ENCODE data around the gene UBAC1. TPM values are rescaled to one million over a fixed set of nuclear protein-coding genes. Genes with fewer than 3 reads are reported as not detected.
A peak's percentile ranks its signal among the peaks of the same experiment; 100 is the strongest.

The UBAC1 gene
- total and polyA plus RNA-seq, 11 donors: 71.1 to 140 (median 100) TPM

GRCh38 chr9:135887021-135887507 is 74.1 kb downstream of the UBAC1 start:
- ATAC-seq (peak; percentile 16 to 62 (median 54)), DNase-seq (peak in 4 of 5 donors; percentile 37 to 71 (median 52))
- H3K4me3 ChIP-seq: peak overlapping the region in 5 of 12 donors; percentile 1 to 39 (median 15)

GRCh38 chr9:135886147-135886981 is 74.8 kb downstream of the UBAC1 start:
- WGBS, 4 donors: 75 to 81% (median 80%) methylated on average over 18 to 21 of the region's 21 CpGs
- no peak overlapping the region for H3K4me3 ChIP-seq
- DNase-seq: no peak
- TF ChIP-seq, protein P1, sequence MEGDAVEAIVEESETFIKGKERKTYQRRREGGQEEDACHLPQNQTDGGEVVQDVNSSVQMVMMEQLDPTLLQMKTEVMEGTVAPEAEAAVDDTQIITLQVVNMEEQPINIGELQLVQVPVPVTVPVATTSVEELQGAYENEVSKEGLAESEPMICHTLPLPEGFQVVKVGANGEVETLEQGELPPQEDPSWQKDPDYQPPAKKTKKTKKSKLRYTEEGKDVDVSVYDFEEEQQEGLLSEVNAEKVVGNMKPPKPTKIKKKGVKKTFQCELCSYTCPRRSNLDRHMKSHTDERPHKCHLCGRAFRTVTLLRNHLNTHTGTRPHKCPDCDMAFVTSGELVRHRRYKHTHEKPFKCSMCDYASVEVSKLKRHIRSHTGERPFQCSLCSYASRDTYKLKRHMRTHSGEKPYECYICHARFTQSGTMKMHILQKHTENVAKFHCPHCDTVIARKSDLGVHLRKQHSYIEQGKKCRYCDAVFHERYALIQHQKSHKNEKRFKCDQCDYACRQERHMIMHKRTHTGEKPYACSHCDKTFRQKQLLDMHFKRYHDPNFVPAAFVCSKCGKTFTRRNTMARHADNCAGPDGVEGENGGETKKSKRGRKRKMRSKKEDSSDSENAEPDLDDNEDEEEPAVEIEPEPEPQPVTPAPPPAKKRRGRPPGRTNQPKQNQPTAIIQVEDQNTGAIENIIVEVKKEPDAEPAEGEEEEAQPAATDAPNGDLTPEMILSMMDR (IDR thresholded peaks at IDR 0.05): no peak
- TF ChIP-seq POLR2A (IDR thresholded peaks at IDR 0.05): no peak
- H3K36me3 ChIP-seq: peaks cover 0 to 11% (median under 1%) of the 10 kb centered on the region in 9 donors
- H3K9me3 ChIP-seq: no peaks in the 10 kb centered on the region
- no peaks in the 10 kb centered on the region for H3K27me3 ChIP-seq
- H3K4me1 ChIP-seq: peaks cover 15 to 71% (median 61%) of the 10 kb centered on the region in 12 donors
- ATAC-seq: no peak
- peak overlapping the region in 4 of 12 donors; percentile 10 to 54 (median 22) for H3K27ac ChIP-seq
- intact Hi-C loops (cut with DNase I): no loop called here

More at GRCh38 chr9:135887021-135887507, 74.1 kb downstream of the UBAC1 start:
- Histone ChIP-seq H3K27ac (peak overlapping the region in 9 of 12 donors; percentile 11 to 82 (median 32)), H3K36me3 (peaks cover 0 to 7% (median 0%) of the 10 kb centered on the region in 9 donors), H3K4me1 (peaks cover 15 to 75% (median 63%) of the 10 kb centered on the region in 12 donors), H3K27me3 (no peaks in the 10 kb centered on the region), H3K9me3 (no peaks in the 10 kb centered on the region)
- TF ChIP-seq POLR2A (IDR thresholded peaks at IDR 0.05): no peak
- TF ChIP-seq, protein P1 (IDR thresholded peaks at IDR 0.05): no peak
- 21 to 35% (median 28%) methylated on average over 18 of the region's 18 CpGs for WGBS, 4 donors
- intact Hi-C loops (cut with DNase I): no loop called here

GRCh38 chr9:135885100-135885853 is 75.9 kb downstream of the UBAC1 start:
- WGBS, 4 donors: 65 to 72% (median 70%) methylated on average over 7 of the region's 7 CpGs
- H3K27me3 ChIP-seq: no peaks in the 10 kb centered on the region
- no peak overlapping the region for H3K27ac ChIP-seq
- no peak for ATAC-seq
- H3K9me3 ChIP-seq: no peaks in the 10 kb centered on the region
- TF ChIP-seq POLR2A (IDR thresholded peaks at IDR 0.05): no peak
- TF ChIP-seq, protein P1 (IDR thresholded peaks at IDR 0.05): no peak
- no peak overlapping the region for H3K4me3 ChIP-seq
- intact Hi-C loops (cut with DNase I): no loop called here
- H3K4me1 ChIP-seq: peaks cover 12 to 60% (median 50%) of the 10 kb centered on the region in 12 donors
- H3K36me3 ChIP-seq: peaks cover 0 to 22% (median 3%) of the 10 kb centered on the region in 9 donors
- DNase-seq: no peak
